Measurements from ENCODE around the gene CD69.

The CD69 gene

GRCh38 chr12:9752145-9752933 lies 8.4 kb downstream of the CD69 start:
- Histone ChIP-seq H3K4me3 (ENCODE audit: low read depth, low read length) (no peak overlapping the region), H3K36me3 (replicated peaks) (no peaks in the 10 kb centered on the region), H3K27me3 (replicated peaks) (no peaks in the 10 kb centered on the region), H3K27ac (no peak overlapping the region)
- in situ Hi-C loops (cut with HindIII; ENCODE audit: low pct_ligation_motif_present, low sequenced_read_pairs): no loop called here
- no peak for TF ChIP-seq CTCF (IDR thresholded peaks at IDR 0.05; ENCODE audit: low read depth, low read length, missing control alignments)
- DNase-seq: no peak

GRCh38 chr12:9751204-9752144 lies 9.2 kb downstream of the CD69 start:
- no peaks in the 10 kb centered on the region for H3K27me3 ChIP-seq (replicated peaks)
- no peak for DNase-seq
- TF ChIP-seq CTCF (IDR thresholded peaks at IDR 0.05; ENCODE audit: low read depth, low read length, missing control alignments): peak; percentile 39
- in situ Hi-C loops (cut with HindIII; ENCODE audit: low pct_ligation_motif_present, low sequenced_read_pairs): no loop called here
- H3K4me3 ChIP-seq (ENCODE audit: low read depth, low read length): no peak overlapping the region
- no peak overlapping the region for H3K27ac ChIP-seq
- H3K36me3 ChIP-seq (replicated peaks): no peaks in the 10 kb centered on the region

- Histone ChIP-seq H3K27ac (no peak overlapping the region), H3K27me3 (replicated peaks) (no peaks in the 10 kb centered on the region), H3K4me3 (ENCODE audit: low read depth, low read length) (no peak overlapping the region), H3K36me3 (replicated peaks) (no peaks in the 10 kb centered on the region)
- peak; percentile 65 for DNase-seq
- in situ Hi-C loops (cut with HindIII; ENCODE audit: low pct_ligation_motif_present, low sequenced_read_pairs): no loop called here
- TF ChIP-seq CTCF (IDR thresholded peaks at IDR 0.05; ENCODE audit: low read depth, low read length, missing control alignments): peak; percentile 78
Observed at GRCh38 chr12:9750276-9751203, 10.2 kb downstream of the CD69 start.

- H3K36me3 ChIP-seq (replicated peaks): no peaks in the 10 kb centered on the region
- no peaks in the 10 kb centered on the region for H3K27me3 ChIP-seq (replicated peaks)
- no peak for TF ChIP-seq CTCF (IDR thresholded peaks at IDR 0.05; ENCODE audit: low read depth, low read length, missing control alignments)
- DNase-seq: no peak
- no peak overlapping the region for H3K4me3 ChIP-seq (ENCODE audit: low read depth, low read length)
- H3K27ac ChIP-seq: no peak overlapping the region
- in situ Hi-C loops (cut with HindIII; ENCODE audit: low pct_ligation_motif_present, low sequenced_read_pairs): no loop called here
Observed at GRCh38 chr12:9749640-9750039, 11.1 kb downstream of the CD69 start.

- no peak overlapping the region for H3K4me3 ChIP-seq (ENCODE audit: low read depth, low read length)
- TF ChIP-seq CTCF (IDR thresholded peaks at IDR 0.05; ENCODE audit: low read depth, low read length, missing control alignments): no peak
- in situ Hi-C loops (cut with HindIII; ENCODE audit: low pct_ligation_motif_present, low sequenced_read_pairs): no loop called here
- no peak for DNase-seq
- no peaks in the 10 kb centered on the region for H3K36me3 ChIP-seq (replicated peaks)
- H3K27me3 ChIP-seq (replicated peaks): no peaks in the 10 kb centered on the region
- no peak overlapping the region for H3K27ac ChIP-seq
Observed at GRCh38 chr12:9745199-9745598, 15.5 kb downstream of the CD69 start.
